HUDEP-2 (cell line): ENCODE measurements around the gene KAZN.

Experiments
- DNase-seq, 76 experiments: peaks; one replicate each; lab custom pipeline; 2025; ENCODE audit not compliant: unreplicated experiment in 76 of 76; lab: John Stamatoyannopoulos, UW

KAZN gene

GRCh38 chr1:14944471-14944985, 346.0 kb downstream of the KAZN start:
- no peak for DNase-seq

DNA sequence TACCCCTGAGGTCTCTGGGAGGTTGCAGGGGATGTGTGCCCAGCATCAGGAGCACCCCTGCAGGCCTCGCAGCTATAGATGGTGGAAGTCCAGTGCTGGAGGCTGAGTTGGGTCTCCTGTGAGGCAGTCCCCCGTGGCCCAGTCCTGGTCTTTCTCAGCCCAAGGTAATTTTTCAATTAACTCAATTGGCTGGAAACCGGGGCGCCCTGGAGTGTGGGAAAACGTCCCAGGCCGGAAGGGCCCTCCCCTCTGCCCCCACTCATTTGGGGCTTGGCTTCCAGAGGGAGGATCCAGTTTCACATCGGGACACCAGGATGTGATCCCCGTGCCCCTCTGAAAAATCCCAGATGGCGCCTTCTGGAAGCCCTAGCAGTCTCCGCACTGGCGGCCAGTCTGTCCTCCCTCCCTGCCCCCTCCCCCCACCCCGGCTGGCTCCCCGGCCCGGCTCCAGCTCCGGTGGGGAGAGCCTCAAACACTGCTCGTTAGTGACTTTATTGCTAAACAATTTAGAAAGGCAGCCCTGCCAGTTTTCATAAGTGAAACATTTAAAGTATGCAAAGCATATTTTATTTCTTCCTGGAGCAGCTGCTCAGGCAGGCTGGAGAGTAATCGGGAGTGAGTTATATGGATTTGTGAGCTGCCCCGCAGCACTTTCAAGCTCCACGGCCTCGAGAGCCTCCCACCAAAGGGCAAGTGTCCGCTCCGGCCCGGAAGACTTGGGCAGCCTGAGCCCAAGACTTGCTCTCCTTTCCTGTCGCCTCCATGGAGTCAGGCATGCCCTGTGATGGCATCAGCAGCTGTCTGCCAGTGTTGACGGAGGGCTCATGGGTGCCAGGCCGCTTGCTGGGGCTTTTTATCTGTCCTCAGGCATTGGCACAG, 346.9 kb downstream of the KAZN start:
- no peak for DNase-seq

- DNase-seq: no peak
Measured at GRCh38 chr1:14946011-14946359, 347.5 kb downstream of the KAZN start.

- no peak for DNase-seq
Measured at GRCh38 chr1:14946684-14947238, 348.3 kb downstream of the KAZN start.

DNA sequence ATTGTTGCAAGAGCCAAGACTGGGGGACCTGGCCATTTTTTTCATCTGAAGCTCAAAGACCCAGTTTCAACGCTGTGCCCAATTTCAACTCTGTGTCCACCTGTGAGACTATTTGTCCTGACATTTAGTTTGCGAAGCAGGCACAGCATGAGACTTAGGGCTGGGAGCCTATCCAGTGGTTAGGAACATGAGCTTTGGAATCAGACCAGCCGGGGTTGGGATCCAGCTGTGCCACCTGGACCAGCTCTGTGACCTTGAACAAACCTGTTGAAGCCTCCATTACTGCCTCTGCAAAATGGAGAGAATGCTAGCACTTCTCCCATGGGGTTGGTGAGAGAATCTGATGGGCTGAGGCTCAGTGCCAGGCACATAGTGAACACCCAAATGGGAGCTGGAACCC, 348.9 kb downstream of the KAZN start:
- no peak for DNase-seq

- DNase-seq: no peak
Measured at GRCh38 chr1:14948112-14948652, 349.7 kb downstream of the KAZN start.

- DNase-seq: no peak
Measured at GRCh38 chr1:14949270-14949835, 350.9 kb downstream of the KAZN start.

- no peak for DNase-seq
Measured at GRCh38 chr1:14949836-14950713, 351.6 kb downstream of the KAZN start.

GRCh38 chr1:14951766-14952165, 353.3 kb downstream of the KAZN start:
- no peak for DNase-seq

DNA sequence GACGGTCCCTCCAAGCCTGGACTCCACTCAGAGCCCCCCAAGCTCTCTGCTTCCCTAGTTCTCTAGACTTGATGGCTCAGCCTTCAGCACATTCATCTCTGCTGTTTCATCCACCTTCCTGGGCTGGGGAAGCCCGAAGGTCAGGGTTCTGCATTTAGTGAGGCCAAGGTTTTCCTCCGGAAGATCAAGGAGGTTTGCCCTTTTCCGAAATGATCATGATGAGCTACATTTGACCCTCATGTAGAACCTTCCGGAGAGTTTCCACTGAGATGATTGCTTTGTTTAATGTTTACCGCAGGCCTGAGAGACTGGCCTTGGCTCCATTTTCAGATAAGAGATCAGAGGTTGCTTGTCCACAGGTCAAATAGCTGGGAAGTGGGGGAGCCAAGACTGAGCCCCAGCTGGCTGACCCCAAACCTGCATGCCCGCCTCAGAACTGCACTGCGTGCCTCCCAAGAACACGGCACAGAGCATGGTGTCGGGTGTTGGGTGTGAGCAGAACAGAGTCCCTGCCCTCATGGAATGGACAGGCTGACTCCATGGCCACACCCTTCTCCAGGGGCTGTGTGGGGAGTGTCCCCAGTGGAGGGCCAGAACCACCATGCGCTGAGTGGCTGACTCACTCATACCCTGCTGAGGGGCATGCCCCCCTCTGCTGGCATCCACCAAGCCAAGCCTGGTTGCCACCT, 354.3 kb downstream of the KAZN start:
- DNase-seq: no peak

GRCh38 chr1:14954210-14954609, 355.7 kb downstream of the KAZN start:
- DNase-seq: no peak

GRCh38 chr1:14954930-14955329, 356.4 kb downstream of the KAZN start:
- DNase-seq: no peak

DNA sequence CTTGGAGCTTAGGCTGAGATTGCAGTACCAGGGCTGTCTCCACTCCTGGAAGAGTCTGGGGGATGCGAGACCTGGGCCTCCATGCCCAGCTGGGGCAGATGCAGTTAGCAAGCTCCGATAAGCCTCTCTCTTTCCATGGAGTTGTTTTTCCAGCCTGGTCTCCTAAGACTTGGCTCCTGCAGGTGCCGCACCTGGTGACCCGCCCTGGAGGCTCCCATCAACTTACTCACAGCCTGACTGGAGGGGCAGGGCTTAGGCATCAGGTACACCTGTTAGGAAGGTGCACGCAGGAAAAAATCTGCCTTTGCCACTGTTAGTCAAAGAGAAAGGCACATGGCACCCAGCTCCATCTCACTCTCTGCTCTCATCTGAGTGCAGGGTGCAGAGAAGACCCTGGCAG, 356.9 kb downstream of the KAZN start:
- DNase-seq: no peak

- DNase-seq: no peak
Measured at GRCh38 chr1:14955976-14956375, 357.5 kb downstream of the KAZN start.

DNA sequence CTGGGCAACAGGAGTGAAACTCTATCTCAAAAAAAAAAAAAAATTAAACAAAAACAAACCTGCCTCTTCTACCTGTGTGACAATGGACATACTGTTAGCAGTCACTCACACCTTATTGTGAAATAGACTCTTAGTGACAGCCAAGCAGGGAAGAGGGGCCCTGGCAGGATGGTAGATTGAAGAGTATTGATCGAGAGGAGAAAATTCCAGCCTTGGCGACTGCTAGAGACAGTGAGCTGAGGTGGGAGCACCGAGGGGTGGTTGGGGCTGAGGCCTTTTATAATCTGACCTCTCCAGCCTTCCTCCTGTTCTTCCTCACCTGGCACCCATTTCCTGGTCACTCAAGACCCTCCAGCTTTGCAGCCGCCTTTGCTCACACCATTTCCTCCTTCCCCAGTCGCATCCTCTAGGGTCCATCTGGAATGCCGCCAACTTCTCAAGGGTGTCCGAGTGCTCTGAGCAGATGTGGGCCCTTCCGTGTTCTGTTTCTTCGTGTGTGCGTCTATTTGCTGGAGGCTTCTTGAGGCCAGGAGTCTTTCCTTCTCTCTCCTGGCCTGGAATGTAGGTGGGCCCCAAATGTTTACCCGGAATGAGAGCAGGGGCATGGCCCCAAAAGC, 358.2 kb downstream of the KAZN start:
- no peak for DNase-seq

DNA sequence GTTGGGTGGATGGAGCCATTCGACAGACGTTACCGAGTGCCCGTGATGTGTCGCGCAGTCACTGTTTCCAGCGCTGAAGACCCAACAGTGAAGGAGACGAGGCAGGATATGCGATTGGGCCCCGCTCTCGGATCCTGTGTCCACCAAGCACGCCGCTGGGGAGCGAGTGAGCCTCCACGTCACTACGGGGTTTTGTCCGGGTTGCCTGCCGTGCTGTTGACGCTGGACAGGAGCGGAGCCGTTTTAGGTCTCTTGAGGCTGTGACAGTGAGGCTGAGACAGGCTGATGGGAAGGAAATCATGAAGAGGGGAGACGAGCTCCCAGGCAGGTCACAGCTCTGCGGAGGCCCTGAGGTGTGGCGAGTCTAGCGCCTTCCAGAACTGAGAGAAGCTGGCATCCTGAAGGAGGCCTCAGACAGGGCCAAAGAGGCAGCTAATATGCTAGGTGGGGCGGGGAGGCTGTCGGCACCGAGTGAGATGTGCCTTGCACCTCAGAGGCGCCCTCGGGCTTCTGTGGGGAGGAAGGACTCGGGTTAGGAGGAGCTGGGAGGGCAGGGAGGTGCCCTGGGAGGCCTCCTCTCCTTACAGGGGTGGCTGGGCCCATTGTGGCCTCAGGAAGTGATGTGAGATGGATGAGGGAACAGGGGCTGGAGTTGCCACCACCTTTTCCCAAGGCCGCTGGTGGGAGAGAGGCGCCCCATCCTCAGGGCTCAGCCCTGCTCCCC, 359.1 kb downstream of the KAZN start:
- DNase-seq: no peak

- DNase-seq: no peak
Measured at GRCh38 chr1:14958249-14959058, 360.0 kb downstream of the KAZN start.

DNA sequence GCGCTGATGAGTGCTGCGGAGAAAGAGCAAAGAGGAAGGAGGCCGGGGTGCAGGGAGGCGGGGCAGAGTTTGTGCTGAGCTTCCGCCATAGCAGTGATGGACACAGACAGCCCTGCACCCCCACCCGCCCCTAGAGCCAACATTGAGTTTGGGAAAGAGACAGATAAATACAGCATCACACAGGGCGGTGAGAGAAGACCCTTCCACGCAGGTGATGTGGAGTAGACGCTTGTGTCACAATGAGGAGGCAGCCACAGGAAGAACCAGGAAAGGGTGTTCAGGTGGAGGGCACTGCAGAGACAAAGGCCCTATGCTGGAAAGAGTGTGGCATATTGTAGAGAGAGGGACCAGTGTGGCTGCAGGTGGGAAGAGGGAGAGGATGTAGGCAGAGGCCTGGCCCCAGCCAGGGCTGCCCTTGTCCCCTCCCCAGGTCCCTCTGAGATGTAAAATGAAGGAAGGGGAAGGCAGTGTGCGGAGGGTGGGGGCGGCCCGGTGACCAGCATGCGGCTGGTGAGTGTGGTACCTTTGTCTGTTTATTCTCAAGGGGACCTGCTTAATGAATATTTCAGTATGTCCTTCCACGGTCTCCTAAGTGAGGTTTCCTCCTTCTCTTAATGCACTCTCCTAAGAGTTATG, 360.7 kb downstream of the KAZN start:
- no peak for DNase-seq
